Measurements from ENCODE around the gene NRDE2. TPM values are rescaled to one million over a fixed set of nuclear protein-coding genes. Genes with fewer than 3 reads are reported as not detected.
"Not testable (repeated sequence)": the region's sequence is repeated elsewhere in the genome, so short reads cannot be mapped to it uniquely, and the experiment has no call there.

Gene NRDE2
- total RNA-seq, 1 experiment from 2014 or later: 15.4 TPM

DNA sequence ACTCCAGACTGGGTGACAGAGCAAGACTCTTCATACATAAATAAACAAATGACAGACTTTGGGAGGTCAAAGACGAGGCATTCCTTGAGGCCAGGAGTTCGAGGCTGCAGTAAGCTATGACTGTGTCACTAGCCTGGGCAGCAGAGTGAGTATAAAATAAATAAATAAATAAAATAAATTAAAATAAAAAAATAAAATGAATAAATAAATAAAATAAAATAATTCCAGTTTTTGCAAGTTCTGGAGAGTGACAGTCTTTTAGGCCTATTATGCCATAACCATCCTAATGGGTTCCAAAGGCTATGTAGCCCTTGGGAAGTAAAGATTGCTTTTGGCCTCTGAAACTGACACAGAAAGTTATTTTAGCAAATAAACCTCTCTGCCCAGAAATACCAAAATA is 16.5 kb upstream of the NRDE2 start:
- DNase-seq (ENCODE audit: low spot score): no peak
- in situ Hi-C loops (cut with HindIII; ENCODE audit: low sequenced_read_pairs): no loop called here

DNA sequence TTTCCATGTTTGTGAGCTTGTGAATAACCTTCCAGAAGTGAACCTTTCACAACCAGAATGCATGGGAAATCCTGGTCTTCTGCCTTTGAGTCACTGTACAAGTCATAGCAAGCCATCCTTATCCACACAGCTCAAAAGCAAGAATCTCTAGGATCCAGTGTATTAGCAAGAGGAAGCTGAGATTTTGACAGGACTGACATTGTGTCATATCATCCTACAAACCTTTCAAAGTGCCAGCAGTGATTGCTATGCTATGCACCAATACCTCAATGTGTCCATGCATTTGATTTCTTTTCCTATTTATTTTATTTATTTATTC is 13.5 kb upstream of the NRDE2 start:
- in situ Hi-C loops (cut with HindIII; ENCODE audit: low sequenced_read_pairs): no loop called here

DNA sequence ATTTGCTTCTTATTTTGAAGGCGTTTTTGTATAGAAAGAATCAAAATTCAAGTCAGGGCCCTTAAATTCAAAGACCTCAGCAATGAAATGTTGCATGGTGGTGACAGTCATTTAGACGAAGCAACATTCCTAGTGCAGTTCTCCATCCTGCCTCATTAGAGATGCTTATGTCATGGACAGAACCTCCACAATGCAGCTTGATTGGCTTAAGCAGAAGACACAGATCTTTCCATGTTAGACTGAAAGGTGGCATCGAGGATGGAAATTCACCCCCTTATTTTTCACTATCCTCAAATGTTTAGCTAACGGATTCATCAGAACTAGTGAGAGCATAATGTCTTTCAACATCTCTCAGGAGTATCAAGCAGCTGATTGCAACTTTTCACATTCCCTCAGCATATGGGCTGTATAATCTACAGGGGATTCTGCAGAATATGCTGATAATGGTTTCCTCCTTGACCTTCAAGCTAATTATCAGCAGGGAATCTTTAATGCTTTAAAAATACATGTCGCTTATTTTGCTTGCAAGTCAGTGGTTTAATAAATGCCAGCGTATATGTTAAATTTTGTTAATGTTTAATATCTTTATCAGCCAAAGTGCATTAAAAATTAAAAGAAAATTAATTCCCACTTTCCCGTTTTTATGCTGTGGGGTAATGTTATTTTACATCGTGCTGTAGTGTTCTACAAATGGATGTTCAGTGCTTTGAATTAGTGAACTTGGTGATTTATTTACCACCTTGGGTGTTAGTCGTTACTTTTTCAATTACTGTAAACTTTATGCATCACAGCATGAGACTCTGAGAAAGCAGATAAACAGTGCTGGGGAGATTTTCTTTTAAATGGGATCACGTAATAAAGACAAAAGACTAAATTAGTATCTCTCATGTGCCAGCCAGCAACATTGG is 12.8 kb upstream of the NRDE2 start:
- in situ Hi-C loops (cut with HindIII; ENCODE audit: low sequenced_read_pairs): no loop called here
- no peak for DNase-seq (ENCODE audit: low spot score)

More for the DNA sequence above, 13.5 kb upstream of the NRDE2 start:
- peak; percentile 34 for DNase-seq (ENCODE audit: low spot score)

DNA sequence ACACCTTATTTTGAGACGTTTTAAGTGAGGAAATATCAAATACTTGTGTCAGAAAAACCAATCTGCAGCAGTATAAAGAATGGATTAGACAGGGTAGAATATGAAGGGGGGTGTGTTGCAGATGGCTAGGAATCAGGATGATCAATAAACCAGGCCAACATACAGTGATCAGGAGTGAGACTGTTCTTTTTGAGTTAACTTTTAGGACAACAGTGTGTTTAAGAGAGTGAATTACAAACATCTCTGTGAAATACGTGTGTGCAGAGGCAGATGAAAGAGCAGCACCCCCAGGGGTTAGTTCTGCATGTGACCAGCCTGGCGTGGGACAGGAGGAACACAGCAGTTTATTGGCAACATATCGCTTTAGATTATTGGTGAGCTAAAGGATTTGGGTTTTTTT is 10.6 kb upstream of the NRDE2 start:
- in situ Hi-C loops (cut with HindIII; ENCODE audit: low sequenced_read_pairs): no loop called here
- peak; percentile 30 for DNase-seq (ENCODE audit: low spot score)

DNA sequence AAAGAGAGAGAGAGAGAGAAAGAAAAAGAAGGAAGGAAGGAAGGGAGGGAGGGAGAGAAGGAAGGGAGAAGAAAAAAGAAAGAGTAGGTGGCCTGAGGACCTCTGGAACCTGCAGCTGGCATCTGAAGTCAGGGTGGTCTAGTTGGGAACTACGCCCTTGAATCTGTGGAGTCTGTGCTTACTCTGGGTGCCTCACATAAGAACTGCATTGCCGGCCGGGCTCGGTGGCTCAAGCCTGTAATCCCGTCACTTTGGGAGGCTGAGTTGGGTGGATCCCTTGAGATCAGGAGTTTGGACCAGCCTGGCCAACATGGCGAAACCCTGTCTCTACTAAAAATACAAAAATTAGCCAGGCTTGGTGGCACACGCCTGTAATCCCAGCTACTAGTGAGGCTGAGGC is 10.0 kb upstream of the NRDE2 start:
- in situ Hi-C loops (cut with HindIII; ENCODE audit: low sequenced_read_pairs): no loop called here
- DNase-seq (ENCODE audit: low spot score): no peak

DNA sequence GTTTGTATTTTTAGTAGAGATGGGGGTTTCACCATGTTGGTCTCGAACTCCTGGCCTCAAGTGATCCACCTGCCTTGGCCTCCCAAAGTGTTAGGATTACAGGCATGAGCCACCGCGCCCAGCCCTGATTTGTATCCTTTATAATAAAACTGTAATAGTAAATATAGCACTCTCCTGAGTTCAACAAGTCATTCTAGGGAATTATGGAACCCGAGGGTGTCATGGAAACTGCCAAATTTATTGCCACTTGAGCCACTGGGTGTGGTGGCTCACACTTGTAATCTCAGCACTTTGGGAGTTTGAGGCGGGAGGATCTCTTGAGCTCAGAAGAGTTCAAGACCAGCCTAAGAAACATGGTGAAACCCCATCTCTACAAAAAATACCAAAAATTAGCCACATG is 9.5 kb upstream of the NRDE2 start:
- in situ Hi-C loops (cut with HindIII; ENCODE audit: low sequenced_read_pairs): not testable (repeated sequence)

DNA sequence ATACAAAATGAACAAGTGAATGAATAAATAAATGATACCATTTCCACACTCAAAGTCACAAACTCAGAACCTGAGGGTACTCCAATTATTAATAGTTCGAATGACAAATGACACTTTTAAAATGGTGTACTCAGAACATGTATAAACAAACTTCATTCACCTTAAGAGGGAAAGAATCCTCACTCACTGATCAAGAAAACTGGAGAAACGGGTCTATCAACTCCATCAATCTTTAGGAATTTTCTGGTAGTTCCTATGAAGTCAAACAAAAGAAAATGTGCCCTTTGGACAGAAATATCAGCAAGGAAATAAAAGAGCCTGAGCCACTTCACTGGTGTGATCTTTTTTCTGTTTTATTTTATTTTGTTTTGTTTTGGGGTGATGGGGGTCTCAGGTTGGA is 5.2 kb upstream of the NRDE2 start:
- in situ Hi-C loops (cut with HindIII; ENCODE audit: low sequenced_read_pairs): no loop called here
- no peak for DNase-seq (ENCODE audit: low spot score)

More for the DNA sequence above, 9.5 kb upstream of the NRDE2 start:
- not testable (repeated sequence) for DNase-seq (ENCODE audit: low spot score)

DNA sequence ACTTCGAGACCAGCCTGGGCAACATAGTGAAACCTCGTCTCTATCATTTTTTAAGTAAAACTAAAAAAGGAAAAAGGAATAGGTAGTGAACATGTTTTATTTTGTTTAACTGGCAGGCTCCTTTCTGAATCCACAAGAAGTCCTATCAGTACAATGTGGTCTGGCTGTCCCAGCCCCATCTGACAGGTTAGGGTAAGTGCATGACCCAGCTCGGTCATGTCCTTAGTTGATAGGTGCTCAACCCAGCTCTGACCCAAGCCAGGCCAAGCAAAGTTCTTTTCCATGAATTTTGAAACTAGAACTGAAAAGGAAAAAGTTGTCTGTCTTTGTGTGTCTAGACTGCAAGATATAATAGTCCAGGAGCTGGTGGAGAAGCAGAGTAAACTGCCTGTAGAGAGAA is 4.7 kb upstream of the NRDE2 start:
- no peak for DNase-seq (ENCODE audit: low spot score)
- in situ Hi-C loops (cut with HindIII; ENCODE audit: low sequenced_read_pairs): no loop called here

DNA sequence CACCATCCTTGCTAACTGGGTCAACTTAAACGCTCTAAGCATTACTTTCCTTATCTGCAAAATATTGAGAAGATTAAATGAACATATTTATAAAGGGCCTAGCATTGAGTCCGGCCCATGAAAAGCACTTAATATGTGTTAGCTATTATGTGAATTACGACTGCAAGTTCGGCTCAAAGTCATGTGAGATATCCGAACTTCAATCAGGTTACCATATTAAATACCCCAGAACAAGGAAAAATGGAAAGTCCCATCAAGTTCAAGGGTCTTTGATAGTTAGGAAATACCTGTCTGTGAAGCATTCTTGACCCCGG is 487 bp upstream of the NRDE2 start:
- in situ Hi-C loops (cut with HindIII; ENCODE audit: low sequenced_read_pairs): no loop called here
- DNase-seq (ENCODE audit: low spot score): no peak

DNA sequence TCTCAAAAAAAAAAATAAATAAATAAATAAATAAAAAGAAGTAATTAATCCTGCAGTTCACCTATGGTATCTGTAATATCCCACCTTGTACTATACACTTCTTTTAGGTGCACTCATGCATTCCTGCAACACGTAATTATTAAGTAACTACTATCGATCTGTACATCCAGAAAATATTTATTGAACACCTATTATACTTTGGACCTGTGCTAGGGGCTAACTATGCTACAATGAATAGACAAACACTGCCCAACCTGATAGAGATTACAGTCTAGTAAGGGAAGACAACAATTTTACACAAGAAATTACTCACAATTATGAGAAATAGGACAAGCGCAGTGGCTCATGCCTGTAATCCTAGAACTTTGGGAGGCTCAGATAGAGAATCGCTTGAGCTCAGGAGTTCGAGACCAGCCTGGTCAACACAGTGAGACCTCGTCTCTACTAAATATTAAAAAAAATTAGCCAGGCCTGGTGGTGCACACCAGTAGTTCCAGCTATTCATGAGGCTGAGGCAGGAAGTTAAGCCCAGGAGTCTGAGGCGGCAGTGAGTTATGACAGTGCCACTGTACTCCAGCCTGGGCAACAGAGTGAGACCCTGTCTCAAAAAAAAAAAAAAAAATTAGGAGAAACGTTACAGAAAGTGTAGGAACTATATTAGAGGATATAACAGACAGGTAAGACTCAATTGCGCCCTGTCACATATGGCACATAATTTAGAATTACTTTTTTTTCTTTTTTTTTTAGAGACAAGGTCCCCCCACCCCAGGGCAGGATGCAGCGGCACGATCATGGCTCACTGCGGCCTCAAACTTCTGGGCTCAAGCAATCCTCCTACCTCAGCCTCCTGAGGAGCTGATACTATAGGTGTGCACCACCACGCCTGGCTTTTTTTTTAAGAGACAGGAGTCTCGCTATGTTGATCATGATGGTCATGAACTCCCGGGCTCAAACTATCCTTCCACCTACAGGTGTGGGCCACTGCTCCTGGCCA is 1.2 kb downstream of the NRDE2 start:
- no peak for DNase-seq (ENCODE audit: low spot score)
- in situ Hi-C loops (cut with HindIII; ENCODE audit: low sequenced_read_pairs): no loop called here

DNA sequence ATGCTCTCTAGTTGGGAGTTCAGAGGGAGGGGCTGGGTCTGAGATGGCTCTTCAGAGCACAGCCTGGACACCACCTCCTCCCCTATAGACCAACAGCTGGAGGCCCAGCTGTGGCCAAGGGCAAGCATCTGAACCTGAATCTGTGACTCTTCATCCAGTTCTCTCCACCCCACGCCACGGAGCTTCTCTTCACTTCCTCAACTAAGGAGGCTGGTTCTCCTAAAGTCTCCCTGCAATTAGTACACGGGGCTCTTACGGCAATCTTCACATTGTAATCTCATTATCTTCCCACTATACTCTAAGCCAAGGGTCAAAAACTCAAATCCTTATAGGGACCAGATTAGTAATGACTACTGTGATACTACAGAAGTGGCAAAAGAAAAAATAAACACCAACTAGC is 9.8 kb downstream of the NRDE2 start:
- no peak for DNase-seq (ENCODE audit: low spot score)
- in situ Hi-C loops (cut with HindIII; ENCODE audit: low sequenced_read_pairs): no loop called here

DNA sequence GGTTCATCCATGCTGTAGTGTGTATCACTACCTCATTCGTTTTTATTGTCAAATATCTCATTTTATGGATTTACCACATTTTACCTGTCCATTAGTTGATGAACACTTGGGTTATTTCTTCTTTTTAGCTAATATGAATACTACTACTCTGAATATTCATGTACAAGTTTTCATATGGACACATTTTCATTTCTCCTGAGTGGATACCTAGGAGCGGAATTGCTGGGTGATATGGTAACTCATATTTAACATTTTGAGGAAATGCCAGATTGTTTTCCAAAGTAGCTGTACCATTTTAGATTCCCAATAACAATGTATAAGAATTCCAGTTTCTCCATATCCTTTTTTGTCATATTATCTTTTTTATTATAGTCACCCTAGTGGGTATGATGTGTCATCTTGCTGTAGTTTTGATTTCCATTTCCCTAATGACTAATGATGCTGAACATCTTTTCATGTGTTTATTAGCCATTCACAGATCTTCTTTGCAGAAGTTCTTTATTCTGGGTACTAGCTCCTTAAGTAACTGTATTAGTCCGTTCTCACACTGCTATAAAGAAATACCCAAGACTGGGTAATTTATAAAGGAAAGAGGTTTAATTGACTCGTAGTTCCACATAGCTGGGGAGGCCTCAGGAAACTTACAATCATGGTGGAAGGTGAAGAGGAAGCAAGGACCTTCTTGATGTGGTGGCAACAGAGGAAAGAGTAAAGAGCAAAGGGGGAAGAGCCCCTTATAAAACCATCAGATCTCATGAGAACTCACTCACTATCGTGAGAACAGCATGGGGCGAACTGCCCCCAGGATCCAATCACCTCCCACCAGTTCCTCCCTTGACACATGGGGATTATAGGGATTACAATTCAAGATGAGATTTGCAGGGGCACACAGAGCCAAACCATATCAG is 11.9 kb downstream of the NRDE2 start:
- in situ Hi-C loops (cut with HindIII; ENCODE audit: low sequenced_read_pairs): no loop called here
- DNase-seq (ENCODE audit: low spot score): no peak

DNA sequence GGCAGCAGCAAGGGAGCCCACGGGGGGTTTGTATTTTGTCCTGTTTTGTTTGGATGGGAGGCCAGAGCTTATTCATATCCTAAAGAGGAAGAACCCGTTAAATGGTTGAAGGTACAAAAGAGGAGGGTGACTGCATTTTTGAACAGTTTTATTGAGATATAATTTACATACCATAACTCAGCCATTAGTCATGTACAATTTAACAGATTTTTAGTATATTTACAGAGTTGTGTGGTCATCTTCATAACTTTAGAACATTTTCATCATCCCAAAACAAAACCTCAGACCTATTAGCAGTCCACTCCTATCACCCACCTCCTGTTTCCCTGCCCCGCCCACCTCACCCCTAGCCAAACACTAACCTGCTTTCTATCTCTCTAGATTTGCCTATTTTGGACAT is 12.6 kb downstream of the NRDE2 start:
- in situ Hi-C loops (cut with HindIII; ENCODE audit: low sequenced_read_pairs): no loop called here
- no peak for DNase-seq (ENCODE audit: low spot score)

DNA sequence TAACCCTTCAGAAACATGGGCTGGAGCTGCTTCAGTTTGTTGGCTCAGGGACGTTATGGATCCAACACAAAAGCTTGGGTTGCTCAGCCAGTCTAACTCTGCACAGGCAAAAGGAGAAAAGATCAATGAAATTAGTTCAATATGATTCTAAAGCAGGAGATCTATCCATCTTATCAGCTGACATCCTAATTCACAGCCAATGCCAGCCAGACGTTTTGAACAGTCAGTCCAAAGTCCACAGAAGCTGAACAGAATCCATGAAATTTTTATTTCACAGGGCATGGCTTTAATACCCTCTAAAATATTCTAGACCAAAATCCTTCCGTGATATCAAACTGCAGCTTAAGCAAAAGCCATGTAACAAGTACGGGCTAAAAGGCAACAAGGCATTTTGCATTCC is 13.7 kb downstream of the NRDE2 start:
- no peak for DNase-seq (ENCODE audit: low spot score)
- in situ Hi-C loops (cut with HindIII; ENCODE audit: low sequenced_read_pairs): no loop called here

DNA sequence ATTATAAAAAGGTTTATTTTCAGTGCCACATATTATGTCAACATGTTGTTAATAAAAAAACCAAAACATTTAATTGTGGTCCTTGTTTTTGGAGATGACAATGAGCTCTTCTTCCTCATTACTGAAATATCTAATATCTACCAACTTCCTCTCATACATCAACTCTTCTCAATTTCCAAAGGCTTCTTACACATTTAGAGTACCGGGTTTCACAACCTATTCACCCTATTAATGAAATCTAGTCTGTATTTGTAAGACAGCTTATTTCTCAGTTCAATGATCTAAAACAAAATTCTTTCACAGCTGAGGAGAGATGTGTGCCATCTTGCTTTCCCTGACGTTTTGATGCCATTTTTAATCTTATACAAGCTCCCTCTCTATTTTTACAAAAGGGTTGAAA is 14.5 kb downstream of the NRDE2 start:
- DNase-seq (ENCODE audit: low spot score): no peak
- in situ Hi-C loops (cut with HindIII; ENCODE audit: low sequenced_read_pairs): no loop called here

DNA sequence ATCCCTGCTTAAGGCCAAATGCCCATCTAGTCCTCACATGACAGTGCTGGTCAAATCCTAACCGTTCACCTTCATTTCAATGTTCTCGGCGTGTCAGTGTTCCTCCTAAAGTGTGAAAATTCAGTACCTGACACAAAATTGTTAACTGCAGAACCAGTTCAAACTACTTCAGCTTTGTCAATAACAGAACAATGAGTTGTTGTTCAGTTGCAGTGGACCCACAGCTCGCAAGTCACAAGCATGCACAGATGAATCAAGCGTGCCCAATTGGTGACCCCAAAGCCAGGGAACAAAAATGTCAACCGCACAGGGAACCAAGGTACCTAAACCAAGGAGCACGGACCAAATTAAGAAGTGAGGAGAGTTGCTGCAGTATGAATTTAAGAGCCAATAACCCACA is 23.2 kb downstream of the NRDE2 start:
- DNase-seq (ENCODE audit: low spot score): no peak
- in situ Hi-C loops (cut with HindIII; ENCODE audit: low sequenced_read_pairs): no loop called here

DNA sequence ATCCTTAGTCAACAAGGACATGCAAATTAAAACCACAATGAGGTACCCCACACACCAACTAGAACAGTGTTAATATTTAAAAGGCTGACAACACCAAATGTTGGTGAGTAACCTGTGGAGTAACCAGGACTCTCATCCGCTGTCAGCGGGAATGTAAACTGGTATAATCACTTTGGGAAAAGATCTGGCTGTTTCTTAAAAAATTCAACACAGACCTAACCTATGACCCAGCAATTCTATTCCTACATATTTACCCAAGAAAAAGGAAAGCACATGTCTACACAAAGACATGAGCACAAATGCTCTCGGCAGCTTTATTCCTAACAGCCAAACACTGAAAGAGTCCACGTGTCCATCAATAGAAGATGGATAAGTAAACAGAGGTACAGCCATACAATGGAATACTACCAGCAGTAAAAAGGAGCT is 26.6 kb downstream of the NRDE2 start:
- in situ Hi-C loops (cut with HindIII; ENCODE audit: low sequenced_read_pairs): no loop called here

DNA sequence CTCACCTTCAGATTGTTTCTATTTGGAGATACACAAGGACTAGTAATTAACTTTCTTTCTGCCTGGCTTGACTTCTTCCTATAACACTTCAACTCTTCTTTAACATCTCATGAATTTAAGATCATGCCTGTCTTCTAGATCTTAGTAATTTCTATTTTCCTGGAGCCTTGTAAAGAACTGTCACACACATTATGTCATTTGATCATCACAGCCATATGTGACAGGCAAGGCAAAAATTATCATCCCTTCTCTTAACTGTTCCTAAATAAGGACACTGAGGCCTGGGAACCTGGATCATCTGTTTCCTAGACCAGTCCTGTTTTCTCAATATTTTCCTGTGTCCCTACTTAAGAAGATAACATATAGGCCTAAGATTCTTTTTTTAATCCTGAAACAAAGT is 27.2 kb downstream of the NRDE2 start:
- DNase-seq (ENCODE audit: low spot score): no peak
- in situ Hi-C loops (cut with HindIII; ENCODE audit: low sequenced_read_pairs): no loop called here

More for the DNA sequence above, 26.6 kb downstream of the NRDE2 start:
- no peak for DNase-seq (ENCODE audit: low spot score)

DNA sequence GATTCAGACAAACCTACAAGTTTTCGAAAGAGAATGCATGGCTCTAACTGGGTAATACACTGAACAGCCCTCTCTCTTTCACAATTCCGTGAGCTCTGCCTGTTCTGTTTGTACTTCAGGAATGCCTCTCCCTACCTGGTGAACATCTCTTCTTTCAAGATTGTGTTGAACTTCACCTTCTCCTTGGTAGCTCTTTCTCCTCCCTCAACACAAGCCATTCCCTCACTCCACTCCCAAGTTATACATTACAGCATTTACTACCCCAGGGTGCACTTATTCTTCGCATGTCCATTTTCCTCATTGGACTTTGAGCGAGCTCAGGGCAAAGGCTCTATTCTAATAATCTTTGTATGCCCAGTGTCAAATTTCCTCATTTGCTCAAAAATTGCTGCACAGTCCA is 28.3 kb downstream of the NRDE2 start:
- no peak for DNase-seq (ENCODE audit: low spot score)
- in situ Hi-C loops (cut with HindIII; ENCODE audit: low sequenced_read_pairs): no loop called here

Measured in G401 (cell line).